Measurements from ENCODE around the gene PPM1D.

GRCh38 chr17:60704170-60704569, 104.2 kb downstream of the PPM1D start:
- TF ChIP-seq CTCF (tag by site-specific recombination; IDR thresholded peaks at IDR 0.05): no peak
- TF ChIP-seq ZNF169 (tag by site-specific recombination; IDR thresholded peaks at IDR 0.05): no peak
- TF ChIP-seq OVOL3 (tag by site-specific recombination; IDR thresholded peaks at IDR 0.05): no peak
- TF ChIP-seq REST (tag by site-specific recombination; IDR thresholded peaks at IDR 0.05): no peak
- no peak for TF ChIP-seq ZBTB48 (tag by site-specific recombination; IDR thresholded peaks at IDR 0.05)
- TF ChIP-seq ZBTB8A (tag by site-specific recombination; IDR thresholded peaks at IDR 0.05): no peak
- no peak for TF ChIP-seq ZNF211 (tag by site-specific recombination; IDR thresholded peaks at IDR 0.05; ENCODE audit: low read depth)
- no peak for TF ChIP-seq ZNF561 (tag by site-specific recombination; IDR thresholded peaks at IDR 0.05; ENCODE audit: borderline replicate concordance)
- TF ChIP-seq GLI2 (tag by site-specific recombination; IDR thresholded peaks at IDR 0.05; ENCODE audit: borderline replicate concordance, low read depth): no peak
- TF ChIP-seq TRIM28 (IDR thresholded peaks at IDR 0.05; ENCODE audit: borderline replicate concordance, low read length): no peak

All from HEK293 (cell line).